ENCODE measurements around the gene PIP5KL1.

- TF ChIP-seq EZH2 (IDR thresholded peaks at IDR 0.05) (no peak), POLR2AphosphoS5 (IDR thresholded peaks at IDR 0.05; ENCODE audit: borderline replicate concordance, low read depth, low read length) (no peak)
Observed at GRCh38 chr9:127961613-127962155, 31.1 kb upstream of the PIP5KL1 start.

Data from SK-N-MC (cell line).